Right renal pelvis (tissue), 4 donors: Measurements from ENCODE around the gene ABCC9. TPM values are rescaled to one million over a fixed set of nuclear protein-coding genes. Genes with fewer than 3 reads are reported as not detected.
"Not testable (repeated sequence)": the region's sequence is repeated elsewhere in the genome, so short reads cannot be mapped to it uniquely, and the experiment has no call there.

ENCODE experiments used
- DNase-seq, 4 donors: peaks; one replicate each; pipeline ENCODE4 v3.0.0-alpha.2; 2013; ENCODE audit warnings: low read depth in 4 of 4, low spot score in 3 of 4, missing footprints in 1 of 4
- polyA plus RNA-seq, 4 donors: library from polyadenylated mRNA; unstranded; fragments of 120-200 nt; gene quantifications; one replicate each; pipeline ENCODE4 v1.2.1, GENCODE V29; 2013; ENCODE audit not compliant: insufficient read length in 4 of 4

Gene ABCC9
- polyA plus RNA-seq, 4 donors: 18.0 to 26.8 (median 22.3) TPM

DNA sequence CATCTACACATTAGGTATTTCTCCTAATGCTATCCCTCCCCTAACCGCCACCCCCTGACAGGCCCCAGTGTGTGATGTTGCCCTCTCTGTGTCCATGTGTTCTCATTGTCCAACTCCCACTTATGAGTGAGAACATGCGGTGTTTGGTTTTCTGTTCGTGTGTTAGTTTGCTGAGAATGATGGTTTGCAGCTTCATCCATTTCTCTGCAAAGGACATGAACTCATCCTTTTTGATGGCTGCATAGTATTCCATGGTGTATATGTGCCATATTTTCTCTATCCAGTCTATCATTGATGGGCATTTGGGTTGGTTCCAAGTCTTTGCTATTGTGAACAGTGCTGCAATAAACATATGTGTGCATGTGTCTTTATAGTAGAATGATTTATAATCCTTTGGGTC lies 158.5 kb downstream of the ABCC9 start:
- not testable (repeated sequence) for DNase-seq

- DNase-seq: no peak
Measured at GRCh38 chr12:21780786-21781185, 160.4 kb downstream of the ABCC9 start.

GRCh38 chr12:21776175-21776574 lies 165.1 kb downstream of the ABCC9 start:
- DNase-seq: no peak

- no peak for DNase-seq
Measured at GRCh38 chr12:21775133-21775820, 165.9 kb downstream of the ABCC9 start.

DNA sequence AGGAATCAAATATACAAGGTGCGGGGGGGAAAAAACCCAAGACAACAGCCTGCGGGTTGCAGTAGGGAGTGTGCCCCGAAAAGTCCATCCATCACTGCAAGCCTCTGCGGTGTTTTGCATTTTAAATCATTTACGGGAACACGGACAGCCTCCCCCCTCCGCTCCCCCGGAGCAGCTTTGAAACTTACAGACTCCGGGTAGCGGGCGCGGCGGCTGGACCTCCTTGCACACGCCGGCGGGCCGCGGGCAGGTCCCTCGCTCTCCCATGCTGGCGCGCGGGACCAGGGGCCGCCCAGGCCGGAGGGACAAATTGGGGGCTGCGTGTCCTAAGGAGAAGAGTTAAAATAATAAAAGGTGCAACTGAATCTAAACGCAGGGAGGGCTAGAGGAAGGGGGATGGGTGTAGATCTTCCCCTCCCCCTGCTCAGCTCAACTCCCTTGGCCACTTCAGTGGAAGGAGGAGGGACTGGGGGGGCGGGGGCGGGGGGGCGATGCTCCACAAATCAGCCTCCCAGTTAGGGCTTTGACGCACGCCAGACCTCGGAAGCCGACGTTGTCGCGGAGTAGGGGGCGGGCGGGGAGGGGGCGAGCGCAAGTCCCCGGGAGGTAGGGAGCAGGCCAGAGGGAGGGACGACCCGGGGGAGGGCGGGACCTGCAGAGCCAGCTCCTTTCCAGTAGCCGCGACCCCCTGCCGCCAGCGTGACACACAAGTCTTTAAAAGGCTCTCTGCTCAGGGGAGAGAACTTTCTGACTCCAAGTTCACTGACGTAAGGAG lies 166.7 kb downstream of the ABCC9 start, which contains the start of gene KCNJ8:
KCNJ8 (minus strand) TSS at position 349 of the 775 bp plus-strand sequence. CDS start 1,090 bp downstream, outside the sequence.
- peak in 3 of 4 donors; percentile 61 to 67 (median 63) for DNase-seq

DNA sequence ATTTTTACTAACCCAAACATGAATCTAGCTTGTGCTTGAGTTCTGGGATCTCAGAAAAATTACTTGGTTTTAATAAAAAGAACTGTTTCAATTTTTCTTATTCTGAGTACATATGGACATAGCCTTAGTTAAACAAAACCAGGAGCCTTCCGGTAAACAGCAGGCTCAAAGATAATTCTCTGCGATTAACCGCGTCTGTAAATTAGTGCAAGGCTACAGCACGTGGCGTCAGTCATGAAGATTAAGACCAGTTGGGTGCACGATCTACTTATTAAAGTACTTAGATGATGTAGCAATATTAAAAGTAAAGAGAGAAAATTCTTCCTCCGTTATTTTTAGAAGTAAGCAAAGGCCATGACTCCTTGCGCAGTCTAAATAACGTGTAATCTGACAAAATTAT lies 167.4 kb downstream of the ABCC9 start:
- DNase-seq: no peak

GRCh38 chr12:21773263-21773741 lies 167.9 kb downstream of the ABCC9 start:
- DNase-seq: peak in 1 of 4 donors; percentile 56

DNA sequence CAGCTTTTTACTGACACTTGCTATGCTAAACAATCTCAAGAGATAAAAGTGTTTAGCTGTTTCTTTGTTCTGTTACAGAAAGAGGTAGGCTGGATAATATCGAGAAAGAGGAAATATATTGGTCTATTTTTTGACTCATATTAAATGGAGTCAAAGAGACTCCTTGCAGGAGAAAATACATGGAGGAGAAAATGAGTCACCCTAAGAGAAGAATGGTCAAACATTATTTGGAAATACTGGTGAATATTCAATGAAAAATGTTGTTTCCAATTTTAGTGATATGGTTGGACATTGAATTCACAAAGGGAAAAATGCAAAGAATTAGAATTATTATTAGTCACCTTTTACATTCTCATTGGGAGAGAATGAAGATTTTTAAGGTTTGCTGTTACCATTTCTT lies 169.9 kb downstream of the ABCC9 start:
- DNase-seq: no peak

GRCh38 chr12:21769307-21769706 lies 171.9 kb downstream of the ABCC9 start:
- no peak for DNase-seq

- DNase-seq: no peak
Measured at GRCh38 chr12:21766403-21766802, 174.8 kb downstream of the ABCC9 start.

GRCh38 chr12:21764950-21765349 lies 176.3 kb downstream of the ABCC9 start:
- DNase-seq: no peak

GRCh38 chr12:21764065-21764464 lies 177.2 kb downstream of the ABCC9 start:
- no peak for DNase-seq

DNA sequence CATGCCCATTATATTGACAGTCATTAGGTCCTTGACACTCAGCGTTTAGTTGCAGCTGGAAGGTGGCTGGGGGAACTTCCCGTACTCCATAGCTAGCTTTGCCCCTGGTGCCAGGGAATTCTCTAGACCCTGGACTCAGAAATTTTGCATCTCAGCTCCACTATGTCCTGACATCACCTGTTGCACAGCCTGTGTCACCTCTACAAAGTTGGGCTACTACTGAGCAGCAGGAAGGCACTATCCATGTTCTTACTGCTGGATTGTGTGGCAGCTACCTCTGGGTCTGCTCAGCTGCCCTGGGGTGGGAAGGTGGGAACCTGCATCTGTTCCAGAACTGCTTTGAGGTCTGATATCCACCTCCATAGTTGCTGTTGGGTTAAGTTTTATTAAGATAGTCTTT lies 177.7 kb downstream of the ABCC9 start:
- no peak for DNase-seq

- DNase-seq: no peak
Measured at GRCh38 chr12:21759737-21760136, 181.5 kb downstream of the ABCC9 start.

DNA sequence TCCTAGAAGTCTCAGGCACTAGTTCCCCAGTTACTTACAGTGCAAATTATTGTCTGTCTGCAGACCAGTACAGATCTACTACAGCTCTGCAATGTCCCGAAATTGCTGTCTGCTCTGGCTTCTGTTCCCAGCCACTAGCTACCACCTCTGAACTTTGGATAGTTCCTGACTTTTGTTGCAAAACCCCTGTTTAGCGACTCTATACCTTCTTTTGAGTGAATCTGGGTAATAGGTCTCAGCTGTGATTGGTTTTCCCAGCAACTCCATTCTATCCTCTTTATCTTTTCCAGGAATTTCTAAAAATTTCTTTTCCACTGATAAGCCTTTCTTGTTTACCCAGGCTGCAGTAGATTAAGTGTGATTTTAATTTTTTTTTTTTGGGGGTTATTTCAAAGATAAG lies 183.5 kb downstream of the ABCC9 start:
- no peak for DNase-seq

DNA sequence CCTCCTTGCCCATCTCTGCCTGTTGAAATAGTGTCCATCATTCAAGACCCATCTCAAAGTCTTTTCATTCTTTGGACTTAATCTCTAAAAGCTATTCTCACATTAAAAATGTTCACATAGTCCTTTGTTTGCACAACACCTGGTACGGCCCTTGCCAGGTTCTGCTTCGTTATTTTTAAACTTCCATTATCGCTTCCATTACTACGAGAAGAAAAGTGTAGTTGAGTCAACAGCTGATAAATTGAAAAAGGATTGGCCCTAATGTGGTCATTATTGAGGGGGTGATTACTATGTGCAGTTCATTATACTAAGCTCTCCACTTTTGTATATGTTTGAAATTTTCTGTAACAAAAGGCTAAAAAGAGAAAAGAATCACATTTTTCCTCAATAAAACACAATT lies 184.5 kb downstream of the ABCC9 start:
- no peak for DNase-seq

DNA sequence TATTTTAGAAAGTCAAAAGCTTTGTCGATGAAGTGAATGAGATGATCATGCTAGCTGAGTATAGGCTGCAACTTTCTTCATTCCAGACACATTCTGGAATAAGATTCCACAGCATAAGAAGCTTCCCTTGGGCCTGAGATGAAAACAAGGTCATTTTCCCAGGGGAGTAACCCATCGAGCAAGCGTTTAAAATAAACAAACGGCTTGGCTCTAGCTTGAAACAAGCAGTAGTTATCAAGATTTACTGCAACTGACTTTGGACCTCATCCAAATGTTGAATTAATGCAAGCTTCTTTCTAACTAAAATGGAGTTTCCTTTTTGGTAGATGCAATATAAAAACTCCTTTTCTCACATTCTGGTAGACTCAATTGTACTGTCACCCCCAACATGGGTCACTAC lies 189.7 kb downstream of the ABCC9 start:
- DNase-seq: peak in 3 of 4 donors; percentile 85 to 89 (median 85)

Other genes with a start within 250 kb of the ABCC9 start
- gene KCNJ8, start 166.7 kb downstream of the ABCC9 start, polyA plus RNA-seq: 10 to 100 TPM; 19.3 to 22.8 (median 21.0) TPM
- gene CMAS, start 104.8 kb upstream of the ABCC9 start, polyA plus RNA-seq: 10 to 100 TPM; 52.1 to 61.6 (median 57.7) TPM